Pancreas (tissue), 10 donors: ENCODE results near the gene SLC26A4. TPM values are rescaled to one million over a fixed set of nuclear protein-coding genes. Genes with fewer than 3 reads are reported as not detected.

Experiments
- ATAC-seq, 4 donors: fragments of 200-7000 bp; cut with Tn5 transposase; one replicate each; pipeline versions ENCODE4 v1.8.0 to v1.9.1; 2020; ENCODE audit warnings: mild to moderate bottlenecking in 4 of 4, moderate library complexity in 4 of 4
- DNase-seq, 6 donors: peaks; one replicate each; pipeline ENCODE4 v3.0.0-alpha.2; 2020
- FAIRE-seq: peaks from 2 replicates; lab custom pipeline; 2012; peaks lifted over from hg19 to GRCh38; lab: Jason Lieb, UNC
- H3K27ac ChIP-seq, 4 donors: fragments of 200-600 bp; sonication (generic); 1 replicate in 3 of 4; 2 replicates in 1 of 4; pipeline versions ENCODE4 v1.5.0 to v1.8.0; 2020
- H3K27me3 ChIP-seq, 4 donors: fragments of 200-600 bp; one replicate each; pipeline ENCODE4 v1.8.0; 2021
- H3K36me3 ChIP-seq, 3 donors: fragments of 200-600 bp; sonication (generic) in 1 of 3; one replicate each; pipeline versions ENCODE4 v1.5.0 to v1.8.0; 2020 to 2021
- H3K4me1 ChIP-seq, 3 donors: fragments of 200-600 bp; one replicate each; pipeline ENCODE4 v1.8.0; 2021
- H3K4me3 ChIP-seq, 4 donors: fragments of 200-600 bp; sonication (generic) in 2 of 4; one replicate each; pipeline versions ENCODE4 v1.5.0 to v1.8.0; 2020 to 2021
- H3K9me3 ChIP-seq, 4 donors: fragments of 200-600 bp; one replicate each; pipeline ENCODE4 v1.8.0; 2021
- CTCF ChIP-seq, 4 donors: fragments of 200-600 bp; sonication (generic) in 3 of 4; IDR thresholded peaks; one replicate each; pipeline versions ENCODE4 v1.5.0 to v1.8.0; 2021; ENCODE audit warnings: antibody characterized with exemption in 4 of 4
- WGBS, 2 donors: extraction: QIAGEN DNeasy Blood & Tissue Kit; methylation state at CpG; one replicate each; pipeline ENCODE4 v1.1.7; 2013; 5-methylcytosine and 5-hydroxymethylcytosine counted together
- intact Hi-C, 3 donors: fragments of 100-400 bp; cut with DNase I; formaldehyde crosslinking; loops; one replicate each; pipeline versions ENCODE4 v1.11.1 to v1.14.2; 2022
- polyA plus RNA-seq, 2 donors: library from polyadenylated mRNA; stranded (reverse); fragments of 200-250 nt; gene quantifications; one replicate each; pipeline ENCODE4 v1.2.3, GENCODE V29; 2013
- total RNA-seq, 6 donors: library from RNA; stranded (reverse); fragmentation: NEBNext Ultra II Directional in 4 of 6; extraction: Animal tissue kit (Norgen Biotek cat#: 25700) in 4 of 6; gene quantifications; one replicate each; pipeline versions ENCODE4 v1.2.1 to v1.2.4, GENCODE V29; 2021 to 2023
- donor health status: healthy with polysubstance abuse.
- donor health status: DM: no; HTN: no; CAD: no; lungs with moderate emphysema.
- donor health status: DM: no; HTN: no; CAD: no.
- donor health status: control.
- donor health status: control.
- donor health status: Bipolar disorder and iron deficiency.
- donor health status: DM: yes; HTN: yes; CAD: no.
- donor health status: DM: no; HTN: no; CAD: no.
- donor health status: DM: no; HTN: no; CAD: no.
- donor health status: DM: yes; HTN: yes; CAD: no.

Gene SLC26A4
- total and polyA plus RNA-seq, 8 donors, result 0.15 to 2.0 (median 0.60) TPM

- WGBS, 2 donors, result 87 to 96% methylated on average over 2 of the region's 2 CpGs
- DNase-seq, result no peak
- no peaks in the 10 kb centered on the region for H3K9me3 ChIP-seq
- no peaks in the 10 kb centered on the region for H3K27me3 ChIP-seq
- no peak overlapping the region for H3K4me3 ChIP-seq
- H3K27ac ChIP-seq, result no peak overlapping the region
- ATAC-seq, result no peak
- intact Hi-C loops, result no loop called here
- TF ChIP-seq CTCF (IDR thresholded peaks at IDR 0.05), result no peak
- no peaks in the 10 kb centered on the region for H3K36me3 ChIP-seq
- H3K4me1 ChIP-seq, result no peaks in the 10 kb centered on the region
- FAIRE-seq, result no peak
Measured at GRCh38 chr7:107689553-107689952, 28.9 kb downstream of the SLC26A4 start.

GRCh38 chr7:107690084-107690483, 29.5 kb downstream of the SLC26A4 start:
- H3K27me3 ChIP-seq, result no peaks in the 10 kb centered on the region
- no peak for FAIRE-seq
- no peak for TF ChIP-seq CTCF (IDR thresholded peaks at IDR 0.05)
- no peaks in the 10 kb centered on the region for H3K36me3 ChIP-seq
- no peaks in the 10 kb centered on the region for H3K9me3 ChIP-seq
- no peaks in the 10 kb centered on the region for H3K4me1 ChIP-seq
- no peak overlapping the region for H3K4me3 ChIP-seq
- intact Hi-C loops, result no loop called here
- ATAC-seq, result no peak
- 84 to 94% methylated on average over 7 of the region's 7 CpGs for WGBS, 2 donors
- no peak for DNase-seq
- H3K27ac ChIP-seq, result no peak overlapping the region

GRCh38 chr7:107690611-107691010, 30.0 kb downstream of the SLC26A4 start:
- intact Hi-C loops, result no loop called here
- Histone ChIP-seq H3K4me3 (no peak overlapping the region), H3K36me3 (no peaks in the 10 kb centered on the region), H3K27ac (no peak overlapping the region), H3K27me3 (no peaks in the 10 kb centered on the region), H3K4me1 (no peaks in the 10 kb centered on the region), H3K9me3 (no peaks in the 10 kb centered on the region)
- DNase-seq (no peak), ATAC-seq (no peak), FAIRE-seq (no peak)
- WGBS, 2 donors, result 33 to 51% methylated on average over 2 of the region's 2 CpGs
- TF ChIP-seq CTCF (IDR thresholded peaks at IDR 0.05), result no peak

GRCh38 chr7:107691716-107692115, 31.1 kb downstream of the SLC26A4 start:
- no peak for TF ChIP-seq CTCF (IDR thresholded peaks at IDR 0.05)
- FAIRE-seq (no peak), DNase-seq (no peak), ATAC-seq (no peak)
- Histone ChIP-seq H3K36me3 (no peaks in the 10 kb centered on the region), H3K27ac (no peak overlapping the region), H3K4me1 (no peaks in the 10 kb centered on the region), H3K9me3 (no peaks in the 10 kb centered on the region), H3K4me3 (no peak overlapping the region), H3K27me3 (no peaks in the 10 kb centered on the region)
- WGBS, 2 donors, result 70 to 79% methylated on average over 3 of the region's 3 CpGs
- intact Hi-C loops, result no loop called here

- TF ChIP-seq CTCF (IDR thresholded peaks at IDR 0.05), result no peak
- no peaks in the 10 kb centered on the region for H3K4me1 ChIP-seq
- no peak for FAIRE-seq
Measured at GRCh38 chr7:107692501-107692900, 31.9 kb downstream of the SLC26A4 start.

More at GRCh38 chr7:107692501-107692900, 31.9 kb downstream of the SLC26A4 start:
- ATAC-seq (no peak), DNase-seq (no peak)
- 67 to 71% methylated on average over 1 of the region's 1 CpG for WGBS, 2 donors
- H3K27ac ChIP-seq, result no peak overlapping the region
- no peaks in the 10 kb centered on the region for H3K9me3 ChIP-seq
- intact Hi-C loops, result no loop called here
- H3K4me3 ChIP-seq, result no peak overlapping the region
- no peaks in the 10 kb centered on the region for H3K36me3 ChIP-seq
- no peaks in the 10 kb centered on the region for H3K27me3 ChIP-seq
